Measurements from ENCODE around the gene FFAR2. TPM values are rescaled to one million over a fixed set of nuclear protein-coding genes. Genes with fewer than 3 reads are reported as not detected.

The FFAR2 gene
- total RNA-seq, 1 donor from 2014 or later = 1.9 TPM

DNA sequence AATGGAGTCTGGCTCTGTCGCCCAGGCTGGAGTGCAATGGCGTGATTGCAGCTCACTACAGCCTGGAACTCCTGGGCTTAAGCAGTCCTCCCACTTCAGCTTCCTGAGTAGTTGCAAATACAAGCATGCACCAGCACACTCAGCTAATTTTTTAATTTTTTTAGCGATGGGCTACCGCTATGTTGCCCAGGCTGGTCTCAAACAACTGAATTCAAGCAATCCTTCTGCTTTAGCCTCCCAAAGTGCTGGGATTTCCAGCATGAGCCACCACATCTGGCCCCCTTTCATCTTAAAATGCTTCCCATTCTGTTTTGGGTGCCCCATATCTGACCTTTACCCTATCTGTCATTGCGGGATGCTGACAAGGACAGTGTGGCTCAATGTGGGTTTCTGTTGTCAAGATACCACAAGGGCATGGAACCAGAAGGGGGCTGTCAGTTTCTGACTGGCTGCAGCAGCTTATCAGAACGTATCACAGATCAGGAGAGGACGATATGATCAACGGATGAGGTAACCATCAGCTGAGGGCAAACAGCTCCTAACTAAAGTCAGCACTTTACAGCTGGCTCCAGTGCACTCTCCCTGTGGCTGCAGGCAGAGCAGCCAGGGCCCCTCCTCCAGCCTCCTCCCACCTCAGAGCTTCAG, 44.8 kb upstream of the FFAR2 start:
- TF ChIP-seq, protein P1, sequence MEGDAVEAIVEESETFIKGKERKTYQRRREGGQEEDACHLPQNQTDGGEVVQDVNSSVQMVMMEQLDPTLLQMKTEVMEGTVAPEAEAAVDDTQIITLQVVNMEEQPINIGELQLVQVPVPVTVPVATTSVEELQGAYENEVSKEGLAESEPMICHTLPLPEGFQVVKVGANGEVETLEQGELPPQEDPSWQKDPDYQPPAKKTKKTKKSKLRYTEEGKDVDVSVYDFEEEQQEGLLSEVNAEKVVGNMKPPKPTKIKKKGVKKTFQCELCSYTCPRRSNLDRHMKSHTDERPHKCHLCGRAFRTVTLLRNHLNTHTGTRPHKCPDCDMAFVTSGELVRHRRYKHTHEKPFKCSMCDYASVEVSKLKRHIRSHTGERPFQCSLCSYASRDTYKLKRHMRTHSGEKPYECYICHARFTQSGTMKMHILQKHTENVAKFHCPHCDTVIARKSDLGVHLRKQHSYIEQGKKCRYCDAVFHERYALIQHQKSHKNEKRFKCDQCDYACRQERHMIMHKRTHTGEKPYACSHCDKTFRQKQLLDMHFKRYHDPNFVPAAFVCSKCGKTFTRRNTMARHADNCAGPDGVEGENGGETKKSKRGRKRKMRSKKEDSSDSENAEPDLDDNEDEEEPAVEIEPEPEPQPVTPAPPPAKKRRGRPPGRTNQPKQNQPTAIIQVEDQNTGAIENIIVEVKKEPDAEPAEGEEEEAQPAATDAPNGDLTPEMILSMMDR (IDR thresholded peaks at IDR 0.05; ENCODE audit: unreplicated experiment) = no peak
- H3K36me3 Mint-ChIP-seq (ENCODE audit: insufficient read depth) = no peaks in the 10 kb centered on the region
- peaks cover 3% of the 10 kb centered on the region for H3K27me3 Mint-ChIP-seq
- DNase-seq (ENCODE audit: low spot score, unreplicated experiment) = no peak
- no peak overlapping the region for H3K27ac Mint-ChIP-seq
- H3K9me3 Mint-ChIP-seq (ENCODE audit: low read depth) = no peaks in the 10 kb centered on the region
- H3K4me1 Mint-ChIP-seq (ENCODE audit: low read depth) = no peaks in the 10 kb centered on the region
- no peak overlapping the region for H3K4me3 Mint-ChIP-seq (ENCODE audit: low read depth)

DNA sequence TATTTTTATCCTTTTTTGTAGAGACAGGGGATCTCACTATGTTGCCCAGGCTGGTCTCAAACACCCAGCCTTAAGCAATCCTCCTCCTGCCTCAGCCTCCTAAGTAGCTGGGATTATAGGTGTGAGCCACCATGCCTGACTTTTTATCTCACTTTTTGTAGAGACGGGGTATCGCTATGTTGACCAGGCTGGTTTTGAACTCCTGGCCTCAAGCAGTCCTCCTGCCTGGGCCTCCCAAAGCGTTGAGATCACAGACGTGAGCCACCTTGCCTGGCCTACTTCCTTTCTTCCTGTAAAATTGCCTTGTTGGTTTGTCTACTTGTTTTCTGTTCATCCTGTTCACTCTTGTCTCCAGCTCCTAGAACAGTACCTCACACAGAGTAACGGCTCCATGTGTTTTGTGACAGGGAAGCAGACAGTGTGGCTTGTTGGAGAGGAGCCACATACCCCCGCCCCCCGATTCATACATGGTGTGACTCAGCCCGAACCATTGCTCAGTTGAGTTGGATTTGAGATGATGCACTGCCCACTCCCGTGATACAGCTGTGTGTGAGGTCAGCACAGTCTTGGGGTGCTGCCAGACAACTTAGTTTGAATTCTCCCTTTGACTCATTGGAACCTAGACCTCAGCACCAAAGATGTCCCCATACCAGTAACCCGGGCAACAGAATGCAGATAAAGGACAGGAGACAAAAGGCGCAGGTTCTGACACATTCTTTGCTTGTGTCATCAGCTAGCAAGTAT, 43.0 kb upstream of the FFAR2 start:
- Mint-ChIP-seq H3K4me3 (ENCODE audit: low read depth) (no peak overlapping the region), H3K27ac (no peak overlapping the region), H3K27me3 (peaks cover 7% of the 10 kb centered on the region), H3K9me3 (ENCODE audit: low read depth) (no peaks in the 10 kb centered on the region), H3K4me1 (ENCODE audit: low read depth) (peaks cover 2% of the 10 kb centered on the region), H3K36me3 (ENCODE audit: insufficient read depth) (no peaks in the 10 kb centered on the region)
- no peak for DNase-seq (ENCODE audit: low spot score, unreplicated experiment)
- TF ChIP-seq, protein P1 (IDR thresholded peaks at IDR 0.05; ENCODE audit: unreplicated experiment) = no peak

- H3K36me3 Mint-ChIP-seq (ENCODE audit: insufficient read depth) = no peaks in the 10 kb centered on the region
- no peaks in the 10 kb centered on the region for H3K9me3 Mint-ChIP-seq (ENCODE audit: low read depth)
- TF ChIP-seq, protein P1 (IDR thresholded peaks at IDR 0.05; ENCODE audit: unreplicated experiment) = no peak
- peaks cover 2% of the 10 kb centered on the region for H3K4me1 Mint-ChIP-seq (ENCODE audit: low read depth)
- H3K27ac Mint-ChIP-seq = no peak overlapping the region
- no peak overlapping the region for H3K4me3 Mint-ChIP-seq (ENCODE audit: low read depth)
- H3K27me3 Mint-ChIP-seq = peaks cover 7% of the 10 kb centered on the region
- DNase-seq (ENCODE audit: low spot score, unreplicated experiment) = no peak
Measured at GRCh38 chr19:35407619-35408018, 40.4 kb upstream of the FFAR2 start.

DNA sequence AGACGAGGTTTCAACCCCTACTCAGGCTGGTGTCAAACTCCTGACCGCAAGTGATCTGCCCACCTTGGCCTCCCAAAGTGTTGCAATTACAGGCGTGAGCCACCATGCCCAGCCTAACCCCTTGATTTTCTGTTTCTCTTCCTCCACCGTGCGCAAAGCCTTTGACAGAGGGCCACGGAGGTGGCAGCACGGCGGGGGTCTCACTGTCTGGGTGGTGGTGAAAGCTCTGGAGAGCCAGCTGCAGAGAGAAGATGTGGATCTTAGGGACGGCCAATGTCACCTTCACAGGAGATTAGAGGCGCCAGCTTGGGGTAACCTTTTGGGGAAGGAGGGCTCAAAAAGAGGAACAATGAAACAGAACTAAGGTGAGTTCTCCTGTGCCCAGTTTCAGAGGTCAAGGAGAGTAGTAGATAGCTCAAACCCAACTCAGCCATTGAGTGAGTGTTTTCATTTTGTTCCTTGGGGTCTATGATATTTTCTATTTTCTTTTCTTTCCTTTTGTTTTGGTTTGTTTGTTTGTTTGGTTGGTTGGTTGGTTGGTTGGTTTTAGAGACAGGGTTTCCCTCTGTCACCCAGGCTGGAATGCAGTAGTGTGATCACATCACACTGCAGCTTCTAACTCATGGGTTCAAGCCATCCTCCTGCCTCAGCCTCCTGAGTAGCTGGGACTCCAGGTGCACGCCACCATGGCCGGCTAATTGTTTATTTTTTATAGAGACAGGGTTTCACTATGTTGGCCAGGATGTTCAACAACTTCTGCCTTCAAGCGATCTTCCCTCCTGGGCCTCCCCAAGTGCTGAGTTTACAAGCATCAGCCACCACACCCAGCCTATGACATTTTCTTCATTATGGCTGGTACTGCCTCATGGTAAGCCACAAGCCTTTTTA, 39.5 kb upstream of the FFAR2 start:
- peaks cover 7% of the 10 kb centered on the region for H3K27me3 Mint-ChIP-seq
- H3K9me3 Mint-ChIP-seq (ENCODE audit: low read depth) = no peaks in the 10 kb centered on the region
- H3K4me1 Mint-ChIP-seq (ENCODE audit: low read depth) = peaks cover 2% of the 10 kb centered on the region
- no peak overlapping the region for H3K4me3 Mint-ChIP-seq (ENCODE audit: low read depth)
- TF ChIP-seq, protein P1 (IDR thresholded peaks at IDR 0.05; ENCODE audit: unreplicated experiment) = no peak
- DNase-seq (ENCODE audit: low spot score, unreplicated experiment) = no peak
- H3K27ac Mint-ChIP-seq = no peak overlapping the region
- H3K36me3 Mint-ChIP-seq (ENCODE audit: insufficient read depth) = no peaks in the 10 kb centered on the region

DNA sequence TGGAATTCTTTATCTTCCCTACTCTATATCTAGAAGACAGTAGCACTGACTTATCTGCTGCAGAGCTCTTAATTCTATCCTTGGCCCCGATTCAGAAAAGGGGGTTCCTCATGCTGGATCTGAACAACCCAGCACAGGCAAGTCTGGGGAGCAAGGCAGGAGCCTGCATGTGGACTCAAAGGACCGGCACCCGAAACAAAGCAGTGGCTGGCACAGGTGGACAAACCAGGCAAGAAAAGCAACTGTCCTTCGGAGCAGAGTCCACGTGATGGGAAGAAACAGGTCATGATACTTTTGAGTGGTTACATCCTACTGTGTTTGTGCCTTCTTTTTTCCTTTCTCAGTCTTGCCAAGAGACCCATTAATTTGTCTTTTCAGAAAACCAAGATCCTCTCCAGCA, 38.9 kb upstream of the FFAR2 start:
- H3K27me3 Mint-ChIP-seq = peaks cover 7% of the 10 kb centered on the region
- no peaks in the 10 kb centered on the region for H3K9me3 Mint-ChIP-seq (ENCODE audit: low read depth)
- no peak overlapping the region for H3K4me3 Mint-ChIP-seq (ENCODE audit: low read depth)
- DNase-seq (ENCODE audit: low spot score, unreplicated experiment) = no peak
- TF ChIP-seq, protein P1 (IDR thresholded peaks at IDR 0.05; ENCODE audit: unreplicated experiment) = no peak
- H3K4me1 Mint-ChIP-seq (ENCODE audit: low read depth) = peaks cover 2% of the 10 kb centered on the region
- no peak overlapping the region for H3K27ac Mint-ChIP-seq
- H3K36me3 Mint-ChIP-seq (ENCODE audit: insufficient read depth) = no peaks in the 10 kb centered on the region
